WTC11 (cell line): Measurements from ENCODE around the gene SLC35G2. TPM values are rescaled to one million over a fixed set of nuclear protein-coding genes. Genes with fewer than 3 reads are reported as not detected.

ENCODE experiments used
- CREB1 ChIP-seq: sonication (generic); formaldehyde crosslinking; IDR thresholded peaks from 2 replicates; pipeline ENCODE4 v1.8.0; 2023; ENCODE audit warnings: mild to moderate bottlenecking, missing genetic modification reagents
- ESRRA ChIP-seq: sonication (generic); formaldehyde crosslinking; IDR thresholded peaks from 2 replicates; pipeline ENCODE4 v1.8.1; 2022; ENCODE audit warnings: mild to moderate bottlenecking, missing genetic modification reagents, borderline replicate concordance
- GABPB1 ChIP-seq: sonication (generic); formaldehyde crosslinking; IDR thresholded peaks from 2 replicates; pipeline ENCODE4 v1.8.1; 2023; ENCODE audit warnings: mild to moderate bottlenecking, missing genetic modification reagents
- IRF2 ChIP-seq: sonication (generic); formaldehyde crosslinking; IDR thresholded peaks from 2 replicates; pipeline ENCODE4 v1.8.0; 2022; ENCODE audit warnings: low read depth, missing genetic modification reagents, borderline replicate concordance
- JAZF1 ChIP-seq: fragments of 250-450 bp; sonication (Bioruptor Pico); IDR thresholded peaks from 2 replicates; pipeline ENCODE4 v1.9.0; 2021; ENCODE audit warnings: moderate library complexity, mild to moderate bottlenecking, inconsistent platforms
- NFYB ChIP-seq: sonication (generic); formaldehyde crosslinking; conservative IDR thresholded peaks from 2 replicates; pipeline ENCODE4 v1.8.0; 2022; ENCODE audit warnings: low read depth, missing genetic modification reagents
- NR2C2 ChIP-seq: sonication (generic); formaldehyde crosslinking; IDR thresholded peaks from 2 replicates; pipeline ENCODE4 v1.8.0; 2022; ENCODE audit warnings: mild to moderate bottlenecking, missing genetic modification reagents
- TEAD4 ChIP-seq: sonication (generic); formaldehyde crosslinking; IDR thresholded peaks from 2 replicates; pipeline ENCODE4 v1.8.0; 2022; ENCODE audit warnings: mild to moderate bottlenecking, missing genetic modification reagents
- TP53 ChIP-seq: sonication (generic); formaldehyde crosslinking; IDR thresholded peaks from 2 replicates; pipeline ENCODE4 v1.8.1; 2023; ENCODE audit warnings: mild to moderate bottlenecking, missing genetic modification reagents
- total RNA-seq: library from RNA; stranded (reverse); gene quantifications from 3 replicates; pipeline ENCODE4 v1.2.3, GENCODE V29; 2021
- TF ChIP-seq, protein P1 (sequence below): sonication (generic); formaldehyde crosslinking; IDR thresholded peaks from 2 replicates; pipeline ENCODE4 v1.8.1; 2023; ENCODE audit warnings: mild to moderate bottlenecking, missing genetic modification reagents, borderline replicate concordance
- TF ChIP-seq, protein P2 (sequence below): sonication (generic); formaldehyde crosslinking; IDR thresholded peaks from 2 replicates; pipeline ENCODE4 v1.8.0; 2022; ENCODE audit warnings: mild to moderate bottlenecking, missing genetic modification reagents
- TF ChIP-seq, protein P3 (sequence below): sonication (generic); formaldehyde crosslinking; IDR thresholded peaks from 2 replicates; pipeline ENCODE4 v1.8.0; 2023; ENCODE audit warnings: missing genetic modification reagents, mild to moderate bottlenecking, borderline replicate concordance
- TF ChIP-seq, protein P4 (sequence below): sonication (generic); formaldehyde crosslinking; IDR thresholded peaks from 2 replicates; pipeline ENCODE4 v1.8.0; 2022; ENCODE audit warnings: mild to moderate bottlenecking, missing genetic modification reagents
- TF ChIP-seq, protein P5 (sequence below): sonication (generic); formaldehyde crosslinking; IDR thresholded peaks from 2 replicates; pipeline ENCODE4 v1.8.1; 2022; ENCODE audit warnings: missing genetic modification reagents, borderline replicate concordance
- TF ChIP-seq, protein P6 (sequence below): sonication (generic); formaldehyde crosslinking; IDR thresholded peaks from 2 replicates; pipeline ENCODE4 v1.8.1; 2023; ENCODE audit warnings: mild to moderate bottlenecking, missing genetic modification reagents
- TF ChIP-seq, protein P7 (sequence below): sonication (generic); formaldehyde crosslinking; IDR thresholded peaks from 2 replicates; pipeline ENCODE4 v1.8.1; 2022; ENCODE audit warnings: mild to moderate bottlenecking, moderate library complexity, missing genetic modification reagents

Gene SLC35G2
- total RNA-seq, 1 experiment from 2014 or later, result 3.6 TPM

DNA sequence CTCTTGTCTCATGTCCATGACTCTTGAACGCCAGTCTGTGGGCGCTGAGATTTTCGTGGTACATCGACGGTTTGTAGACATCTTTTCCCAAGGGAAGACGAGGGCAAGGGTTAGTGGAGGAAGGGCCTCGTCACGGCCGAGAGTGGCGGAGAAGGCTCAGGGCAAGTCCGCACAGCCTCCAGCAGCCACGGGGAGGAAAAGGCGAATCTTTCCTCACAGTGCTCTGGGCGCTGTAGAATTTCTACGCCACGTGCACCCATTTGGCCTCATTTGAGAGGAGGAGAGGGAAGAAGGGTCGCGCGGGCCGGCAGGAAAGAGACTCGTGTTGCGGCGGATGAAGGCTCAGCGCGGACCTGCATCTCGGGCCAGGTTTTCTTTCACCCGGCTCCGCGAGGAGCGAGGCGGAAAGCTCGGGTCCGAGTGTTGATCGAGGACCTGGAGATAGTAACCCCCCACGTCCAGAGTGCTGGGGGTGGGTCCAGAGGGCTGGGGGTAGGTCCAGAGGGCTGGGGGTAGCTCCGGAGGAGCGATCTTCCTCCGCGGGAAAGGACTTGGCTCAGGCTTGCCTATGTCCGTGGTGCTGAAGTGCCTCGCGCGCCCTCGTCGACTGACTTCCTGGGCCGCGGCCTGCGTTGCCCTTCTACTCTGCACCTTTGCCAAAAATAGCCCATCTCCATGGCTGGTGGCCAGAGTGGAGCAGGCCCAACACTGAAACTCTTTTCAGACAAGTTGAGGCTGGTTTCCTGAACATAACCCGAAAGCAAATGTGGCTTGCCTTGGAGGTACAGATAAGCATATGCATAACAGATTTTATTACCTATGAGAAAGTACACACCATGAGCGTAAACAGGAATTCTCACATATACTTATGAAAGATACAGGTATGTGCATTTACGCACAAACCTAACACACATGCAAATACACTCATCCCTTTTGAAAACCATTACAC lies 1.1 kb downstream of the SLC35G2 start (continued):
- TF ChIP-seq, protein P1, sequence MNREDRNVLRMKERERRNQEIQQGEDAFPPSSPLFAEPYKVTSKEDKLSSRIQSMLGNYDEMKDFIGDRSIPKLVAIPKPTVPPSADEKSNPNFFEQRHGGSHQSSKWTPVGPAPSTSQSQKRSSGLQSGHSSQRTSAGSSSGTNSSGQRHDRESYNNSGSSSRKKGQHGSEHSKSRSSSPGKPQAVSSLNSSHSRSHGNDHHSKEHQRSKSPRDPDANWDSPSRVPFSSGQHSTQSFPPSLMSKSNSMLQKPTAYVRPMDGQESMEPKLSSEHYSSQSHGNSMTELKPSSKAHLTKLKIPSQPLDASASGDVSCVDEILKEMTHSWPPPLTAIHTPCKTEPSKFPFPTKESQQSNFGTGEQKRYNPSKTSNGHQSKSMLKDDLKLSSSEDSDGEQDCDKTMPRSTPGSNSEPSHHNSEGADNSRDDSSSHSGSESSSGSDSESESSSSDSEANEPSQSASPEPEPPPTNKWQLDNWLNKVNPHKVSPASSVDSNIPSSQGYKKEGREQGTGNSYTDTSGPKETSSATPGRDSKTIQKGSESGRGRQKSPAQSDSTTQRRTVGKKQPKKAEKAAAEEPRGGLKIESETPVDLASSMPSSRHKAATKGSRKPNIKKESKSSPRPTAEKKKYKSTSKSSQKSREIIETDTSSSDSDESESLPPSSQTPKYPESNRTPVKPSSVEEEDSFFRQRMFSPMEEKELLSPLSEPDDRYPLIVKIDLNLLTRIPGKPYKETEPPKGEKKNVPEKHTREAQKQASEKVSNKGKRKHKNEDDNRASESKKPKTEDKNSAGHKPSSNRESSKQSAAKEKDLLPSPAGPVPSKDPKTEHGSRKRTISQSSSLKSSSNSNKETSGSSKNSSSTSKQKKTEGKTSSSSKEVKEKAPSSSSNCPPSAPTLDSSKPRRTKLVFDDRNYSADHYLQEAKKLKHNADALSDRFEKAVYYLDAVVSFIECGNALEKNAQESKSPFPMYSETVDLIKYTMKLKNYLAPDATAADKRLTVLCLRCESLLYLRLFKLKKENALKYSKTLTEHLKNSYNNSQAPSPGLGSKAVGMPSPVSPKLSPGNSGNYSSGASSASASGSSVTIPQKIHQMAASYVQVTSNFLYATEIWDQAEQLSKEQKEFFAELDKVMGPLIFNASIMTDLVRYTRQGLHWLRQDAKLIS (CRISPR knock-in tag), result 0 out of 2 replicates have a peak, but pooled peaks have one; percentile 21
- TF ChIP-seq, protein P2, sequence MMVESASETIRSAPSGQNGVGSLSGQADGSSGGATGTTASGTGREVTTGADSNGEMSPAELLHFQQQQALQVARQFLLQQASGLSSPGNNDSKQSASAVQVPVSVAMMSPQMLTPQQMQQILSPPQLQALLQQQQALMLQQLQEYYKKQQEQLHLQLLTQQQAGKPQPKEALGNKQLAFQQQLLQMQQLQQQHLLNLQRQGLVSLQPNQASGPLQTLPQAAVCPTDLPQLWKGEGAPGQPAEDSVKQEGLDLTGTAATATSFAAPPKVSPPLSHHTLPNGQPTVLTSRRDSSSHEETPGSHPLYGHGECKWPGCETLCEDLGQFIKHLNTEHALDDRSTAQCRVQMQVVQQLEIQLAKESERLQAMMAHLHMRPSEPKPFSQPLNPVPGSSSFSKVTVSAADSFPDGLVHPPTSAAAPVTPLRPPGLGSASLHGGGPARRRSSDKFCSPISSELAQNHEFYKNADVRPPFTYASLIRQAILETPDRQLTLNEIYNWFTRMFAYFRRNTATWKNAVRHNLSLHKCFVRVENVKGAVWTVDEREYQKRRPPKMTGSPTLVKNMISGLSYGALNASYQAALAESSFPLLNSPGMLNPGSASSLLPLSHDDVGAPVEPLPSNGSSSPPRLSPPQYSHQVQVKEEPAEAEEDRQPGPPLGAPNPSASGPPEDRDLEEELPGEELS (CRISPR knock-in tag), result peak; percentile 92; the same call in 1 of the 2 replicates
- TF ChIP-seq, protein P3, sequence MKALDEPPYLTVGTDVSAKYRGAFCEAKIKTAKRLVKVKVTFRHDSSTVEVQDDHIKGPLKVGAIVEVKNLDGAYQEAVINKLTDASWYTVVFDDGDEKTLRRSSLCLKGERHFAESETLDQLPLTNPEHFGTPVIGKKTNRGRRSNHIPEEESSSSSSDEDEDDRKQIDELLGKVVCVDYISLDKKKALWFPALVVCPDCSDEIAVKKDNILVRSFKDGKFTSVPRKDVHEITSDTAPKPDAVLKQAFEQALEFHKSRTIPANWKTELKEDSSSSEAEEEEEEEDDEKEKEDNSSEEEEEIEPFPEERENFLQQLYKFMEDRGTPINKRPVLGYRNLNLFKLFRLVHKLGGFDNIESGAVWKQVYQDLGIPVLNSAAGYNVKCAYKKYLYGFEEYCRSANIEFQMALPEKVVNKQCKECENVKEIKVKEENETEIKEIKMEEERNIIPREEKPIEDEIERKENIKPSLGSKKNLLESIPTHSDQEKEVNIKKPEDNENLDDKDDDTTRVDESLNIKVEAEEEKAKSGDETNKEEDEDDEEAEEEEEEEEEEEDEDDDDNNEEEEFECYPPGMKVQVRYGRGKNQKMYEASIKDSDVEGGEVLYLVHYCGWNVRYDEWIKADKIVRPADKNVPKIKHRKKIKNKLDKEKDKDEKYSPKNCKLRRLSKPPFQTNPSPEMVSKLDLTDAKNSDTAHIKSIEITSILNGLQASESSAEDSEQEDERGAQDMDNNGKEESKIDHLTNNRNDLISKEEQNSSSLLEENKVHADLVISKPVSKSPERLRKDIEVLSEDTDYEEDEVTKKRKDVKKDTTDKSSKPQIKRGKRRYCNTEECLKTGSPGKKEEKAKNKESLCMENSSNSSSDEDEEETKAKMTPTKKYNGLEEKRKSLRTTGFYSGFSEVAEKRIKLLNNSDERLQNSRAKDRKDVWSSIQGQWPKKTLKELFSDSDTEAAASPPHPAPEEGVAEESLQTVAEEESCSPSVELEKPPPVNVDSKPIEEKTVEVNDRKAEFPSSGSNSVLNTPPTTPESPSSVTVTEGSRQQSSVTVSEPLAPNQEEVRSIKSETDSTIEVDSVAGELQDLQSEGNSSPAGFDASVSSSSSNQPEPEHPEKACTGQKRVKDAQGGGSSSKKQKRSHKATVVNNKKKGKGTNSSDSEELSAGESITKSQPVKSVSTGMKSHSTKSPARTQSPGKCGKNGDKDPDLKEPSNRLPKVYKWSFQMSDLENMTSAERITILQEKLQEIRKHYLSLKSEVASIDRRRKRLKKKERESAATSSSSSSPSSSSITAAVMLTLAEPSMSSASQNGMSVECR, result peak; percentile 92
- TF ChIP-seq ESRRA (CRISPR knock-in tag) (peak; percentile 39; the same call in 1 of the 2 replicates), TP53 (CRISPR knock-in tag) (0 out of 2 replicates have a peak, but pooled peaks have one; percentile 52), JAZF1 (CRISPR knock-in tag) (no peak), CREB1 (CRISPR knock-in tag) (0 out of 2 replicates have a peak, but pooled peaks have one; percentile 59), TEAD4 (CRISPR knock-in tag) (0 out of 2 replicates have a peak, but pooled peaks have one; percentile 61), NFYB (CRISPR knock-in tag) (peak; percentile 41), NR2C2 (CRISPR knock-in tag) (0 out of 2 replicates have a peak, but pooled peaks have one; percentile 57), IRF2 (CRISPR knock-in tag) (no peak), GABPB1 (CRISPR knock-in tag) (0 out of 2 replicates have a peak, but pooled peaks have one; percentile 11)
- TF ChIP-seq, protein P4, sequence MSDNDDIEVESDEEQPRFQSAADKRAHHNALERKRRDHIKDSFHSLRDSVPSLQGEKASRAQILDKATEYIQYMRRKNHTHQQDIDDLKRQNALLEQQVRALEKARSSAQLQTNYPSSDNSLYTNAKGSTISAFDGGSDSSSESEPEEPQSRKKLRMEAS, result peak; percentile 90
- TF ChIP-seq, protein P5, sequence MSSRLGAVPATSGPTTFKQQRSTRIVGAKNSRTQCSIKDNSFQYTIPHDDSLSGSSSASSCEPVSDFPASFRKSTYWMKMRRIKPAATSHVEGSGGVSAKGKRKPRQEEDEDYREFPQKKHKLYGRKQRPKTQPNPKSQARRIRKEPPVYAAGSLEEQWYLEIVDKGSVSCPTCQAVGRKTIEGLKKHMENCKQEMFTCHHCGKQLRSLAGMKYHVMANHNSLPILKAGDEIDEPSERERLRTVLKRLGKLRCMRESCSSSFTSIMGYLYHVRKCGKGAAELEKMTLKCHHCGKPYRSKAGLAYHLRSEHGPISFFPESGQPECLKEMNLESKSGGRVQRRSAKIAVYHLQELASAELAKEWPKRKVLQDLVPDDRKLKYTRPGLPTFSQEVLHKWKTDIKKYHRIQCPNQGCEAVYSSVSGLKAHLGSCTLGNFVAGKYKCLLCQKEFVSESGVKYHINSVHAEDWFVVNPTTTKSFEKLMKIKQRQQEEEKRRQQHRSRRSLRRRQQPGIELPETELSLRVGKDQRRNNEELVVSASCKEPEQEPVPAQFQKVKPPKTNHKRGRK (CRISPR knock-in tag), result 0 out of 2 replicates have a peak, but pooled peaks have one; percentile 56
- TF ChIP-seq, protein P6, sequence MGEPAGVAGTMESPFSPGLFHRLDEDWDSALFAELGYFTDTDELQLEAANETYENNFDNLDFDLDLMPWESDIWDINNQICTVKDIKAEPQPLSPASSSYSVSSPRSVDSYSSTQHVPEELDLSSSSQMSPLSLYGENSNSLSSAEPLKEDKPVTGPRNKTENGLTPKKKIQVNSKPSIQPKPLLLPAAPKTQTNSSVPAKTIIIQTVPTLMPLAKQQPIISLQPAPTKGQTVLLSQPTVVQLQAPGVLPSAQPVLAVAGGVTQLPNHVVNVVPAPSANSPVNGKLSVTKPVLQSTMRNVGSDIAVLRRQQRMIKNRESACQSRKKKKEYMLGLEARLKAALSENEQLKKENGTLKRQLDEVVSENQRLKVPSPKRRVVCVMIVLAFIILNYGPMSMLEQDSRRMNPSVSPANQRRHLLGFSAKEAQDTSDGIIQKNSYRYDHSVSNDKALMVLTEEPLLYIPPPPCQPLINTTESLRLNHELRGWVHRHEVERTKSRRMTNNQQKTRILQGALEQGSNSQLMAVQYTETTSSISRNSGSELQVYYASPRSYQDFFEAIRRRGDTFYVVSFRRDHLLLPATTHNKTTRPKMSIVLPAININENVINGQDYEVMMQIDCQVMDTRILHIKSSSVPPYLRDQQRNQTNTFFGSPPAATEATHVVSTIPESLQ (CRISPR knock-in tag), result 0 out of 2 replicates have a peak, but pooled peaks have one; percentile 34
- TF ChIP-seq, protein P7, sequence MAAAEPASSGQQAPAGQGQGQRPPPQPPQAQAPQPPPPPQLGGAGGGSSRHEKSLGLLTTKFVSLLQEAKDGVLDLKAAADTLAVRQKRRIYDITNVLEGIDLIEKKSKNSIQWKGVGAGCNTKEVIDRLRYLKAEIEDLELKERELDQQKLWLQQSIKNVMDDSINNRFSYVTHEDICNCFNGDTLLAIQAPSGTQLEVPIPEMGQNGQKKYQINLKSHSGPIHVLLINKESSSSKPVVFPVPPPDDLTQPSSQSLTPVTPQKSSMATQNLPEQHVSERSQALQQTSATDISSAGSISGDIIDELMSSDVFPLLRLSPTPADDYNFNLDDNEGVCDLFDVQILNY (CRISPR knock-in tag), result 0 out of 2 replicates have a peak, but pooled peaks have one; percentile 50
